Tibial nerve (tissue), 4 donors: ENCODE results near the gene TKT. TPM values are rescaled to one million over a fixed set of nuclear protein-coding genes. Genes with fewer than 3 reads are reported as not detected.
A peak's percentile ranks its signal among the peaks of the same experiment; 100 is the strongest.
"Not testable (repeated sequence)": the region's sequence is repeated elsewhere in the genome, so short reads cannot be mapped to it uniquely, and the experiment has no call there.

ENCODE experiments used
- DNase-seq, 2 donors: peaks; one replicate each; pipeline ENCODE4 v3.0.0-alpha.2; 2019; ENCODE audit warnings: low spot score in 2 of 2
- H3K27ac ChIP-seq, 4 donors: fragments of 200-600 bp; sonication (generic) in 3 of 4; one replicate each; pipeline ENCODE4 v1.5.1; 2017 to 2019; ENCODE audit warnings: mild to moderate bottlenecking in 1 of 4
- H3K27me3 ChIP-seq, 2 donors: fragments of 200-600 bp; sonication (generic) in 1 of 2; one replicate each; pipeline versions ENCODE4 v1.5.1 to v1.6.0; 2017 to 2019
- H3K36me3 ChIP-seq, 3 donors: fragments of 200-600 bp; sonication (generic); one replicate each; pipeline ENCODE4 v1.5.1; 2018 to 2019
- H3K4me1 ChIP-seq, 4 donors: fragments of 200-600 bp; sonication (generic) in 3 of 4; one replicate each; pipeline ENCODE4 v1.5.1; 2017 to 2019
- H3K4me3 ChIP-seq, 4 donors: fragments of 200-600 bp; sonication (generic) in 3 of 4; one replicate each; pipeline ENCODE4 v1.5.1; 2017 to 2019; ENCODE audit warnings: mild to moderate bottlenecking in 1 of 4, moderate library complexity in 1 of 4
- H3K9me3 ChIP-seq, 4 donors: fragments of 200-600 bp; sonication (generic) in 3 of 4; one replicate each; pipeline ENCODE4 v1.5.1; 2017 to 2019
- EP300 ChIP-seq, 2 donors: sonication (generic); formaldehyde crosslinking; IDR thresholded peaks; one replicate each; pipeline ENCODE4 v1.6.1; 2017; ENCODE audit warnings: antibody characterized with exemption in 2 of 2, mild to moderate bottlenecking in 1 of 2
- POLR2A ChIP-seq, 2 donors: fragments of 450-650 bp; IDR thresholded peaks; one replicate each; pipeline ENCODE4 v1.6.1; 2017; ENCODE audit warnings: antibody characterized with exemption in 2 of 2, mild to moderate bottlenecking in 2 of 2, moderate library complexity in 2 of 2
- WGBS, 2 donors: methylation state at CpG; one replicate each; pipeline ENCODE4 v1.1.5; 2018; 5-methylcytosine and 5-hydroxymethylcytosine counted together
- total RNA-seq, 4 donors: library from RNA; depleted of rRNA; stranded (reverse); fragments of >200 nt; gene quantifications; one replicate each; pipeline ENCODE4 v1.1.0, GENCODE V29; 2016
- TF ChIP-seq, protein P1 (sequence below), 5 experiments: fragments of 200-600 bp in 3 of 5; fragments of 450-650 bp in 2 of 5; sonication (generic) in 3 of 5; IDR thresholded peaks; one replicate each; pipeline ENCODE4 v1.5.1; 2016 to 2019; ENCODE audit warnings: antibody characterized with exemption in 5 of 5, mild to moderate bottlenecking in 3 of 5, moderate library complexity in 2 of 5

The TKT gene
- total RNA-seq, 4 donors from 2014 or later, result 156 to 224 (median 208) TPM

DNA sequence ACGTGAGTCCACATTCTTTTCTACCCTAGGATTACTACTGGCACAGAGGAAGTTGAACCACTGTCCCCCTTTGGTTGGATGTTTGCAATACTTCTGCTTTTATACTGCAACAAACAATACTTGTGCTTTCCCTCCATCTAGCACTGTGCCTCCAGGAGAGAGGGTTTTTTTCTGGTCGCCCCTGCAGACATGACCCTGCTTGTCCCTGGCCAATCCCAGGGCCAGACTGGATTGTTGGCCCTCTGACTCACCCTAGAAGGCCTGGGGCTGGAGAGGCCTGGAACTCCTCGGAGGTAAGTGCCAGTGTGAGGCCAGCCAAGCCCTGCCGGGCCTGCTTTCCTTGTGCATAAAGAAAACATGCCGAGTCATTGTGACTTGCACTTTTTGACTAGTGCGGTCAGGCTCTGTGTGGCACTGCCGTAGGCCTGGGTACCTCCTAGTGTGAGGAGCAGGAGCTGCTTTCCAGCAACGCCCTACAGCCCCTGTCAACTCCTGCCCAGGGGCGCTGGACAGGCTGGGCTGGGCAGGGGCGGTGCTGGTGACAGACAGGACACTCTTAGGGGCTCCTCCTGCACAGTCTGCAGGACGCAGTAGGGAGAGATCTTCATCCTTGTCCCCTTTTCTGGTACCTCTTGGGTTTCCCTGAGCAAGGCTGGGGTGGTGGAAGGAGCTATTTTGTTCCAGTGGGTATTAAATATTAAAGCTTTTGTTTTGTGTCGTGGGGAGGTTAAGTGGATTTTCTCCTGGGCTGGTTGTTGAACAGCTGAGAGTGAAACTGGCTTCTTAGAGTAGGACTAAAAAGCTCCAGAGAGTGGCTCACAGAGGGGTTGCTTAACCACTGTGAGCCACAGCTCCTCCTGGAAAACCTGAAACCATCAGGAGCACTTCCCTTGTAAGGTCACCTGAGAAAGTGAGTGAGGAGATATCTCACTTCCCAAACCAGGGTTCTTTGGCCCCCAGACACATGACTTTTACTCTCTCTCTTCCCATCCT, 14.4 kb upstream of the TKT start:
- TF ChIP-seq, protein P1, sequence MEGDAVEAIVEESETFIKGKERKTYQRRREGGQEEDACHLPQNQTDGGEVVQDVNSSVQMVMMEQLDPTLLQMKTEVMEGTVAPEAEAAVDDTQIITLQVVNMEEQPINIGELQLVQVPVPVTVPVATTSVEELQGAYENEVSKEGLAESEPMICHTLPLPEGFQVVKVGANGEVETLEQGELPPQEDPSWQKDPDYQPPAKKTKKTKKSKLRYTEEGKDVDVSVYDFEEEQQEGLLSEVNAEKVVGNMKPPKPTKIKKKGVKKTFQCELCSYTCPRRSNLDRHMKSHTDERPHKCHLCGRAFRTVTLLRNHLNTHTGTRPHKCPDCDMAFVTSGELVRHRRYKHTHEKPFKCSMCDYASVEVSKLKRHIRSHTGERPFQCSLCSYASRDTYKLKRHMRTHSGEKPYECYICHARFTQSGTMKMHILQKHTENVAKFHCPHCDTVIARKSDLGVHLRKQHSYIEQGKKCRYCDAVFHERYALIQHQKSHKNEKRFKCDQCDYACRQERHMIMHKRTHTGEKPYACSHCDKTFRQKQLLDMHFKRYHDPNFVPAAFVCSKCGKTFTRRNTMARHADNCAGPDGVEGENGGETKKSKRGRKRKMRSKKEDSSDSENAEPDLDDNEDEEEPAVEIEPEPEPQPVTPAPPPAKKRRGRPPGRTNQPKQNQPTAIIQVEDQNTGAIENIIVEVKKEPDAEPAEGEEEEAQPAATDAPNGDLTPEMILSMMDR (IDR thresholded peaks at IDR 0.05), result peak in 1 of 5 experiments; percentile 16
- no peak for TF ChIP-seq POLR2A (IDR thresholded peaks at IDR 0.05)
- TF ChIP-seq EP300 (IDR thresholded peaks at IDR 0.05), result peak in 1 of 2 donors; percentile 53
- H3K27ac ChIP-seq, result peak overlapping the region in 3 of 4 donors; percentile 78 to 91 (median 80)
- peak; percentile 69 to 84 for DNase-seq
- H3K9me3 ChIP-seq, result no peaks in the 10 kb centered on the region
- peak overlapping the region in 1 of 4 donors; percentile 23 for H3K4me3 ChIP-seq
- H3K27me3 ChIP-seq, result no peaks in the 10 kb centered on the region
- no peaks in the 10 kb centered on the region for H3K36me3 ChIP-seq
- WGBS, 2 donors, result 31 to 33% methylated on average over 8 to 11 of the region's 12 CpGs
- H3K4me1 ChIP-seq, result peaks cover 0 to 20% (median 13%) of the 10 kb centered on the region in 4 donors

DNA sequence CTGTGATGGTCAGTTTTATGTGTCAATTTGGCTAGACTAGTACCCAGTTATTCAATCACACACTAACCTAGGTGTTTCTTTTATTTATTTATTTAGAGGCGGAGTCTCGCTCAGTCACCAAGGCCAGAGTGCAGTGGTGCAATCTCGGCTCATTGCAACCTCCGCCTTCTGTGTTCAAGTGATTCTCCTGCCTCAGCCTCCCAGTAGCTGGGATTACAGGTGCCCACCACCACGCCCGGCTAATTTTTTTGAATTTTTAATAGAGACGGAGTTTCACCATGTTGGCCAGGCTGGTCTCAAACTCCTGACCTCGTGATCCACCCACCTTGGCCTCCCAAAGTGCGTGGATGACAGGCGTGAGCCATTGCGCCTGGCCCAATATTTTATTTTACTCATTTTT, 13.4 kb upstream of the TKT start:
- peaks cover 0 to 20% (median 13%) of the 10 kb centered on the region in 4 donors for H3K4me1 ChIP-seq
- DNase-seq, H3K36me3 ChIP-seq, H3K4me3 ChIP-seq, H3K27me3 ChIP-seq, H3K9me3 ChIP-seq: not testable (repeated sequence)
- H3K27ac ChIP-seq, result peak overlapping the region in 3 of 4 donors; percentile 78 to 91 (median 80)
- 93 to 96% methylated on average over 11 of the region's 11 CpGs for WGBS, 2 donors

DNA sequence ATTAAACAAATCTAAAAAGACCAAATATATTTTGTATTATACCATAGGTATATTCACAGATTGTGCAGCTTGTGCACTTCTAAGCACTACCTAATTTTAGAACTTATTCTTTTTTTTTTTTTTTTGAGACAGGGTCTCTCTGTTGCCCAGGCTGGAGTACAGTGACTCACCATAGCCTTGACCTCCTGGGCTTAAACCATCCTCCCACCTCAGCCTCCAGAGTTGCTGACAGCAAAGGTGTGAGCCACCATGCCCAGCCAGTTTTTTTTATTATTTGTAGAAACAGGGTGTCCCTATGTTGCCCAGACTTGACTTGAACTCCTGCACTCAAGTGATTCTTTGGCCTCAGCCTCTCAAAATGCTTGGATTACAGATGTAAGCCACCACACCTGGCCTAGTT, 11.9 kb upstream of the TKT start:
- Histone ChIP-seq H3K27me3 (no peaks in the 10 kb centered on the region), H3K36me3 (no peaks in the 10 kb centered on the region), H3K4me1 (peaks cover 0 to 20% (median 13%) of the 10 kb centered on the region in 4 donors), H3K4me3 (no peak overlapping the region), H3K9me3 (no peaks in the 10 kb centered on the region), H3K27ac (no peak overlapping the region)
- no peak for DNase-seq
- TF ChIP-seq EP300 (IDR thresholded peaks at IDR 0.05) (no peak), POLR2A (IDR thresholded peaks at IDR 0.05) (no peak)
- TF ChIP-seq, protein P1 (IDR thresholded peaks at IDR 0.05), result no peak

DNA sequence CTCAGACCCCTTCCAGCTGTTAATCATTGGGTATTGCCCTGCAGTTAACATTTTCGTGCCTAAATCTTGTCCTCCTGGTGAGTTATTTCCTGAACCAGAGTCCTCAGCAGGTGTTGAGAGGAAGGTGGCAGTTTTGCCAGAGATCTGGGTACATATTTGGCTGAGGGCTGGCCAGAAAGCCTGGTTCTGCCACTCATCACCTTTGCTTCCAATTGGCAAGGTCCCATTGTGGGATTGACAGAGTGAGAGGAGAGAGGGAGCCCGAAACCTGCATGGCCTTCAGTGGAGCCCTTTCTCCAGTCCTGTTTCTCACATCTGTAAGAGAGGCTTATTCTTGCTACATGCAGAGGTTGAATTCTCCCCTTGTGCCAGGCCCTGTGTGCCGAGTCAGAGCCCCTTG, 8.9 kb upstream of the TKT start:
- Histone ChIP-seq H3K27ac (no peak overlapping the region), H3K4me1 (peaks cover 0 to 23% (median 4%) of the 10 kb centered on the region in 4 donors), H3K4me3 (no peak overlapping the region), H3K9me3 (no peaks in the 10 kb centered on the region), H3K36me3 (no peaks in the 10 kb centered on the region), H3K27me3 (no peaks in the 10 kb centered on the region)
- TF ChIP-seq EP300 (IDR thresholded peaks at IDR 0.05) (no peak), POLR2A (IDR thresholded peaks at IDR 0.05) (no peak)
- TF ChIP-seq, protein P1 (IDR thresholded peaks at IDR 0.05), result no peak
- WGBS, 2 donors, result 69 to 73% methylated on average over 3 of the region's 3 CpGs
- DNase-seq, result no peak

DNA sequence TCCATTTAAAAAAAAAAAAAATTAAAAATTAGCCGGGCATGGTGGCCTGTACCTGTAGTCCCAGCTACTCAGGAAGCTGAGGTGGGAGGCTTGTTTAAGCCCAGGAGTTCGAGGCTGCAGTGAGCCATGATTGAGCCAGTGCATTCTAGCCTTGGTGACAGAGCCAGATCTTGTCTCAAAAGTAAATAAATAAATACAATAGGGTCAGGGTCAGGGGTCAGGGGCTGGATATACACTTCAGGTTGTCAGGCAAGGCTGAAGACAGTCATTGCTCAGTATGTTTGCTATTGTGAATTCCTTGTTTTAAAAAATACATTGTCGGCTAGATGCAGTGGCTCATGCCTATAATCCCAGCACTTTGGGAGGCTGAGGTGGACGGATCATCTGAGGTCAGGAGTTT, 8.1 kb upstream of the TKT start:
- 83 to 86% methylated on average over 4 of the region's 4 CpGs for WGBS, 2 donors
- no peak for TF ChIP-seq EP300 (IDR thresholded peaks at IDR 0.05)
- TF ChIP-seq, protein P1 (IDR thresholded peaks at IDR 0.05), result no peak
- TF ChIP-seq POLR2A (IDR thresholded peaks at IDR 0.05), result no peak
- Histone ChIP-seq H3K4me1 (peaks cover 0 to 23% (median 3%) of the 10 kb centered on the region in 4 donors), H3K36me3 (no peaks in the 10 kb centered on the region), H3K27ac (no peak overlapping the region), H3K27me3 (no peaks in the 10 kb centered on the region), H3K4me3 (no peak overlapping the region), H3K9me3 (no peaks in the 10 kb centered on the region)
- DNase-seq, result no peak
